ENCODE measurements around the gene AMBRA1. TPM values are rescaled to one million over a fixed set of nuclear protein-coding genes. Genes with fewer than 3 reads are reported as not detected.
"Not testable (repeated sequence)": the region's sequence is repeated elsewhere in the genome, so short reads cannot be mapped to it uniquely, and the experiment has no call there.

AMBRA1 gene
- total RNA-seq, 2 donors from 2014 or later: 47.3 to 52.2 TPM

DNA sequence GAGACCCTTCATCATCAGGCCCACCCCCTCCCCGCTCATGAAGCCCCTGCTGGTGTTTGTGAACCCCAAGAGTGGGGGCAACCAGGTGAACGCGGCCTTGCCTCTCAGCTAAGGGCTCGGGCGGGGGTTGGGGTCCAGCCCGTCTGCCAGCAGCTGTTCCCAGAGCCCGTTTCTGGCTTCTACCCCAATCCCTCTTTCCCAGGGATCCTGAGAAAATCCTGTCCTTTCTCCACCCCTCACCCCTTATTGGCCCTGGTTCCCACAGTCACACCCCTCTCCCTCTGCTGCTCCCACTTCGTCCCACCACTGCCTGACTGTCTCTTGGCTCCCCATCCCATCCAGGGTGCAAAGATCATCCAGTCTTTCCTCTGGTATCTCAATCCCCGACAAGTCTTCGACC is 221.7 kb downstream of the AMBRA1 start:
- H3K36me3 Mint-ChIP-seq (ENCODE audit: low read depth): peaks cover 2% of the 10 kb centered on the region
- no peak overlapping the region for H3K4me3 Mint-ChIP-seq
- H3K27ac Mint-ChIP-seq: no peak overlapping the region
- H3K27me3 Mint-ChIP-seq: no peaks in the 10 kb centered on the region
- no peak for DNase-seq
- ATAC-seq: no peak
- H3K4me1 Mint-ChIP-seq: peaks cover 16% of the 10 kb centered on the region
- H3K9me3 ChIP-seq (ENCODE audit: control insufficient read depth, low read length, poor library complexity, severe bottlenecking): no peaks in the 10 kb centered on the region

GRCh38 chr11:46371262-46371661 is 222.6 kb downstream of the AMBRA1 start:
- not testable (repeated sequence) for H3K36me3 Mint-ChIP-seq (ENCODE audit: low read depth)

GRCh38 chr11:46370253-46370652 is 223.6 kb downstream of the AMBRA1 start:
- ATAC-seq (no peak), DNase-seq (no peak)
- Mint-ChIP-seq H3K4me1 (peaks cover 16% of the 10 kb centered on the region), H3K27ac (no peak overlapping the region), H3K27me3 (no peaks in the 10 kb centered on the region), H3K4me3 (no peak overlapping the region), H3K36me3 (ENCODE audit: low read depth) (peaks cover 2% of the 10 kb centered on the region)
- no peaks in the 10 kb centered on the region for H3K9me3 ChIP-seq (ENCODE audit: control insufficient read depth, low read length, poor library complexity, severe bottlenecking)

More at GRCh38 chr11:46371262-46371661, 222.6 kb downstream of the AMBRA1 start:
- not testable (repeated sequence) for H3K4me3 Mint-ChIP-seq; H3K9me3 ChIP-seq (ENCODE audit: control insufficient read depth, low read length, poor library complexity, severe bottlenecking); ATAC-seq; DNase-seq; H3K27me3 Mint-ChIP-seq; H3K27ac Mint-ChIP-seq
- H3K4me1 Mint-ChIP-seq: peaks cover 16% of the 10 kb centered on the region

DNA sequence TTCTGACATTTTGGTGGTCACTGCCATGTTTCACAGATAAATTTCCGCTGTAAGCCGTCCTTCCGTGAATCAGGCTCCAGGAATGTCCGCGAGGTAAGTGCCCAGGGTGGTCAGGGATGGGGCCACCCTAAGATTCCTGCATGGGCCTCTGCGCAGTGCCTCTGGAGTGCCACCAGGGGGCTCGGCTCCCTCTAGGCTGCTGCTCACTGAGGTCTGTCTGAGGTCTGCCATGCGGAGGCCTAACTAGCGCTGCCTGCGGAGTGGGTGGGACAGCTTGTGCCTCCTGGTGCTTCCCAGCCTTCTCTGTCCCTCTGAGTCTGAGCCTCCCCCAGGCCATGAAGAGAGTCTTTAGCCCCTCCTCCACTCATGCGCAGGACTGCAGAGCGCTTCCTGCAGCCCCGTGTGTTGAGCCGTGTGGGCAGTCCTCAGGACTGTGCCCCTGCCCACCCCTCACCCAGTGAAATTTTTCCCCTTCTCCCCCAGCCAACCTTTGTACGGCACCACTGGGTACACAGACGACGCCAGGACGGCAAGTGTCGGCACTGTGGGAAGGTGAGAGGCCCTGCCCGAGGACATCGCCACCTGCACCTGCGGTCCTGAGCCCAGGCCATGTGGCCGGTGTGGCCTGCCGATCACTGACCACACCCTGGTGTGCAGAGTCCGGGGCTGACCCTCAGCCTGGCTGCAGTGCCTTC is 224.2 kb downstream of the AMBRA1 start:
- Mint-ChIP-seq H3K4me3 (no peak overlapping the region), H3K27me3 (no peaks in the 10 kb centered on the region)
- ATAC-seq: peak; percentile 77

GRCh38 chr11:46367916-46368267 is 225.9 kb downstream of the AMBRA1 start:
- no peak for DNase-seq
- Mint-ChIP-seq H3K27me3 (no peaks in the 10 kb centered on the region), H3K36me3 (ENCODE audit: low read depth) (no peaks in the 10 kb centered on the region), H3K4me3 (no peak overlapping the region), H3K27ac (peak overlapping the region; percentile 67), H3K4me1 (peaks cover 23% of the 10 kb centered on the region)
- no peak for ATAC-seq
- H3K9me3 ChIP-seq (ENCODE audit: control insufficient read depth, low read length, poor library complexity, severe bottlenecking): no peaks in the 10 kb centered on the region

More for the DNA sequence above, 224.2 kb downstream of the AMBRA1 start:
- Mint-ChIP-seq H3K4me1 (peaks cover 21% of the 10 kb centered on the region), H3K36me3 (ENCODE audit: low read depth) (no peaks in the 10 kb centered on the region), H3K27ac (peak overlapping the region; percentile 11)
- no peaks in the 10 kb centered on the region for H3K9me3 ChIP-seq (ENCODE audit: control insufficient read depth, low read length, poor library complexity, severe bottlenecking)
- no peak for DNase-seq

DNA sequence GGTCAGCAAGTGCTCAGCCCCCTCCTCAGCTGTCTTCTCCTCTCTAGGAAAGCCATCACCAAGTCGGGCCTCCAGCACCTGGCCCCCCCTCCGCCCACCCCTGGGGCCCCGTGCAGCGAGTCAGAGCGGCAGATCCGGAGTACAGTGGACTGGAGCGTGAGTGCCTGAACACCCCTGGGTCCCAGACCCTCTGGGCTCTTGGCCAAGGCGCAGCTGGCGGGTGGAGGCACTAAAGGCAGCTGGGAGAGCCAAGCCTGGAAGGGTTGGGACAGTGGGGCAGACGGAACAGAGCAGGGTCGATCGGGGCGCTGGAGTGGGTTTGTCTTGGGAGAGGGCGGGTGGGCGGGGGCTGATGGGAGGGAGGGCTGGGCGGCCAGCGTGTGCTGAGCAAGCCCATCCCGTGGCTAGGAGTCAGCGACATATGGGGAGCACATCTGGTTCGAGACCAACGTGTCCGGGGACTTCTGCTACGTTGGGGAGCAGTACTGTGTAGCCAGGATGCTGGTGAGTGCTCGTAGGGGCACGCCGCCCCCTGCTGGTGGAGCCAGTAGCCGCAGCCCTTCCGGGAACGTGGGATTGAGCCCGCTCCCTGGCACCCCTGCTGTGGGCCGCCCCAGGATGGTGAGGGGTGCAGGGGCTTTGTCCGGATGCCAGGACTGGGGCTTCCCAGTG is 226.4 kb downstream of the AMBRA1 start:
- H3K36me3 Mint-ChIP-seq (ENCODE audit: low read depth): no peaks in the 10 kb centered on the region
- H3K9me3 ChIP-seq (ENCODE audit: control insufficient read depth, low read length, poor library complexity, severe bottlenecking): no peaks in the 10 kb centered on the region
- peak overlapping the region; percentile 67 for H3K27ac Mint-ChIP-seq
- ATAC-seq: peak; percentile 84
- H3K4me3 Mint-ChIP-seq: peak overlapping the region; percentile 53
- peak; percentile 58 to 65 (median 64) for DNase-seq
- H3K4me1 Mint-ChIP-seq: peaks cover 25% of the 10 kb centered on the region
- no peaks in the 10 kb centered on the region for H3K27me3 Mint-ChIP-seq

DNA sequence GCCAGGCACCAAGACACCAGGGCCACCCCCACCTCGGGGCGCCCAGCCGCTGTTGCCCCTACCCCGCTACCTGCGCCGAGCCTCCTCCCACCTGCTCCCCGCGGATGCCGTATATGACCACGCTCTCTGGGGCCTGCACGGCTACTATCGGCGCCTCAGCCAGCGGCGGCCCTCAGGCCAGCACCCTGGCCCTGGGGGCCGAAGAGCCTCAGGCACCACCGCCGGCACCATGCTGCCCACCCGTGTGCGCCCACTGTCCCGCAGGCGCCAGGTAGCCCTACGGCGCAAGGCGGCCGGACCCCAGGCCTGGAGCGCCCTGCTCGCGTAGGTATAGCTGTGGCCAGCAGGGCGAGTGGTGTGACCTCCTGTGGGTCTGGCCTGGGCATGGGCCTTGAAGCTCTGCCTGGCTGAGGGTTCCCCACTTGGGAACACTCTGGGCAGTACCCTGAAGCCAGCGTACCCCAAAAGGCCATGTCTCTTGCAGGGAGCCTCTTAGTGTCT is 227.1 kb downstream of the AMBRA1 start:
- no peaks in the 10 kb centered on the region for H3K36me3 Mint-ChIP-seq (ENCODE audit: low read depth)
- ATAC-seq: no peak
- H3K4me1 Mint-ChIP-seq: peaks cover 25% of the 10 kb centered on the region
- H3K4me3 Mint-ChIP-seq: no peak overlapping the region
- no peak overlapping the region for H3K27ac Mint-ChIP-seq
- DNase-seq: no peak
- no peaks in the 10 kb centered on the region for H3K9me3 ChIP-seq (ENCODE audit: control insufficient read depth, low read length, poor library complexity, severe bottlenecking)
- no peaks in the 10 kb centered on the region for H3K27me3 Mint-ChIP-seq

DNA sequence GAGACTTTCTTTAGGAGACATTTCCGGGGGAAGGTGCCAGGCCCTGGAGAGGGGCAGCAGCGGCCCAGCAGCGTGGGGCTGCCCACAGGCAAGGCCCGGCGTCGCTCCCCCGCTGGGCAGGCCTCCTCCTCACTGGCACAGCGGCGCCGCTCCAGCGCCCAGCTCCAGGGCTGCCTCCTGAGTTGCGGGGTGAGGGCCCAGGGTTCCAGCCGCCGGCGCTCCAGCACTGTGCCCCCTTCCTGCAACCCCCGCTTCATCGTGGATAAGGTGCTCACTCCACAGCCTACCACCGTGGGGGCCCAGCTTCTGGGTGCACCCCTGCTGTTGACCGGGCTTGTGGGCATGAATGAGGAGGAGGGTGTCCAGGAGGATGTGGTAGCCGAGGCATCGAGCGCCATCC is 227.6 kb downstream of the AMBRA1 start:
- Mint-ChIP-seq H3K36me3 (ENCODE audit: low read depth) (no peaks in the 10 kb centered on the region), H3K4me3 (no peak overlapping the region), H3K4me1 (peaks cover 27% of the 10 kb centered on the region), H3K27ac (peak overlapping the region; percentile 19), H3K27me3 (no peaks in the 10 kb centered on the region)
- no peak for ATAC-seq
- H3K9me3 ChIP-seq (ENCODE audit: control insufficient read depth, low read length, poor library complexity, severe bottlenecking): no peaks in the 10 kb centered on the region
- no peak for DNase-seq

- H3K4me3 Mint-ChIP-seq: no peak overlapping the region
- H3K27me3 Mint-ChIP-seq: no peaks in the 10 kb centered on the region
- H3K27ac Mint-ChIP-seq: peak overlapping the region; percentile 19
- no peaks in the 10 kb centered on the region for H3K9me3 ChIP-seq (ENCODE audit: control insufficient read depth, low read length, poor library complexity, severe bottlenecking)
- peaks cover 37% of the 10 kb centered on the region for H3K4me1 Mint-ChIP-seq
- no peak for ATAC-seq
- no peak for DNase-seq
- no peaks in the 10 kb centered on the region for H3K36me3 Mint-ChIP-seq (ENCODE audit: low read depth)
These were observed 229.0 kb downstream of the AMBRA1 start for GRCh38 chr11:46364791-46365190.

DNA sequence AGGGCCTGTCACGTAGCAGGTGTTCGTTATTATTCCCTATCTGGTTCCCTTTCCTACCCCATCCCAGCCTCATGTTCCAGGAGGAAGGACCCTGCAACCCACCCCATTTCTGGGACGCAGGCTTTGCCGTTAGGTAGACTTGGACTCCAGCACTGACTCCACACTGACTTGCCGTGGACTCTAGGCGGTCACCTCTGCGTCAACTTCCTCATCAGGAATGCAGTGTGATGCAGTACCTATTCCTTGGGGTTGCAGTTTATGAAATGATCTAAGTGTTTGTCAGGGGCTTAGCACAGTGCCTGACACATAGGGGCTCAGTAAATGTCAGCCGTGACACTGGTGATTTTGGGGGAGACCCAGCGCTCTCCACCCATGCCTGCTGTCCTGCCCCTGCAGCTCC is 229.8 kb downstream of the AMBRA1 start:
- ATAC-seq (no peak), DNase-seq (no peak)
- no peak overlapping the region for H3K4me3 Mint-ChIP-seq
- H3K36me3 Mint-ChIP-seq (ENCODE audit: low read depth): no peaks in the 10 kb centered on the region
- no peaks in the 10 kb centered on the region for H3K9me3 ChIP-seq (ENCODE audit: control insufficient read depth, low read length, poor library complexity, severe bottlenecking)
- no peaks in the 10 kb centered on the region for H3K27me3 Mint-ChIP-seq
- peaks cover 32% of the 10 kb centered on the region for H3K4me1 Mint-ChIP-seq
- no peak overlapping the region for H3K27ac Mint-ChIP-seq

DNA sequence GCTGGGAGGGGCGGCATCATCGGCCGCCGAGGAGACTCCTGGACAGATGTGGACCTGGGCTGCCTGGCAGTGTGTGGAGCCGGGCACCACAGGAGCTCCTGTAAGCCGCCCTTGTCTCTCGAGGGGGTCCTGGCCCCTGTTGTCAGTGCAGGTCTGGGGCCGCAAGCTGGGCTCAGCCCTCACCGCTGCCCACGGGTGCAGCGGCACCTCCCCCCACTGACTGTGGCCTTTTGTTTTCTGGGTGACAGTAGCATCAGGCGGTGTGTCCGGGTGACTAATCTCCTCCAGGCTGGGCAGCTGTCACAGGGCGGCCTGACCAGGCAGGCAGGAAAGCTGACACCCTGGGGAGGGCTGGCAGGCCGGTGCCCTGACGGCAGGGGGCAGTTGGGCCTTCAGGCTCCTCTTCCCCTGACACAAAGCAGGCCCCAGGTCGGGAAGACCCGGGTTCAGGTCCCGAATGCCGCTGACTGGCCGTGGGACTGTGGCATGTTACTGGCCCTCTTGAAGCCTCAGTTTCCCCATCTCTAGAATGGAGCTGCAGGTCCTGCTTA is 230.3 kb downstream of the AMBRA1 start:
- Mint-ChIP-seq H3K4me3 (no peak overlapping the region), H3K4me1 (peaks cover 31% of the 10 kb centered on the region), H3K27ac (no peak overlapping the region), H3K27me3 (no peaks in the 10 kb centered on the region), H3K36me3 (ENCODE audit: low read depth) (no peaks in the 10 kb centered on the region)
- ATAC-seq (no peak), DNase-seq (no peak)
- no peaks in the 10 kb centered on the region for H3K9me3 ChIP-seq (ENCODE audit: control insufficient read depth, low read length, poor library complexity, severe bottlenecking)

GRCh38 chr11:46363031-46363407 is 230.8 kb downstream of the AMBRA1 start:
- no peak for DNase-seq
- H3K9me3 ChIP-seq (ENCODE audit: control insufficient read depth, low read length, poor library complexity, severe bottlenecking): no peaks in the 10 kb centered on the region
- Mint-ChIP-seq H3K27ac (peak overlapping the region; percentile 96), H3K27me3 (no peaks in the 10 kb centered on the region), H3K36me3 (ENCODE audit: low read depth) (no peaks in the 10 kb centered on the region), H3K4me3 (peak overlapping the region; percentile 65), H3K4me1 (peaks cover 28% of the 10 kb centered on the region)
- ATAC-seq: no peak

DNA sequence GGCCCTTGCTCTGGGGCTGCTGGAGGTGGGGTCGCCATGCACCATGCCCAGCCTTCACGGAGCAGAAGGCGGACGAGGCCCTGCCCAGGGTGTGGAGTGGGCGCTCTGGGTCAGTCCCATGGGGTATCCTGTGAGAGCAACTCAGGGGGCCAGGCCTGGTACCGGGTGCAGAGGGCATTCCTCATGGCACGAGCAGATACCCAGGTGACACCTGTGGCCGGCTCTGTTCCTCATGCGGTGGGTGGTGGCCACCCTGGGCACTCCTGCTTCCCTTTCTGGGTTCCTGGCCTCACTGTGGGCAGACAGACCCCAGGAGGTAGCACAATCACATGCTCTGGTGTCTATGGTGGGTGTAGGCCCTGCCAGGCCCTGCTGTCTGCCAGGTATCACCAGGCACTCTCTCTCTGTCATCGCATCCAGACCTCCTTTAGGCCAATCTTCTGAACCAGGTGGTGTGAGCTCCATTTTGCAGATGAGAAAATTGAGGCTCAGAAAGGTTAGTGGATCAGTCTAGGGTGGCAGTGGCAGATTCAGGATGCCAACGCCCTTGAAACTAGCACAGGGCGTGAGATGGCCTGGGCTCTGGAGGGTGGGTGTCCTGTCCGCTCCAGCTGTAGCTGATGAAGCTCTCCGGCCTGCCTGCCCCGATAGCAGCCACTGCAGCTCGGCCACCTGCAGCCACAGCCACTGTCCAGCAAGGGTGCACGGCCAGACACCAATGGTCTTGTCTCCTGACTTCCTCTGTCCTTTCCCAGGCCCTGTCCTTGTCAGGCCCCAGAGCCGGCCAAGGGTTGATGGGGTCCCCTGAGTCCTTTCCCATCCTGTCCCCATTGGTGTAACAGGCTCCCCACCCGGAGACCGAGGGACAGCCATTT is 231.4 kb downstream of the AMBRA1 start:
- no peaks in the 10 kb centered on the region for H3K36me3 Mint-ChIP-seq (ENCODE audit: low read depth)
- no peak for ATAC-seq
- peak overlapping the region; percentile 90 for H3K4me3 Mint-ChIP-seq
- no peak for DNase-seq
- peaks cover 30% of the 10 kb centered on the region for H3K4me1 Mint-ChIP-seq
- peak overlapping the region; percentile 96 for H3K27ac Mint-ChIP-seq
- no peaks in the 10 kb centered on the region for H3K9me3 ChIP-seq (ENCODE audit: control insufficient read depth, low read length, poor library complexity, severe bottlenecking)
- no peaks in the 10 kb centered on the region for H3K27me3 Mint-ChIP-seq
